ENCODE measurements around the gene SEH1L.
"Not testable (repeated sequence)": the region's sequence is repeated elsewhere in the genome, so short reads cannot be mapped to it uniquely, and the experiment has no call there.

SEH1L gene

GRCh38 chr18:12980065-12980464 lies 32.3 kb downstream of the SEH1L start:
- H3K36me3 ChIP-seq (ENCODE audit: control insufficient read depth in 1 of 2, insufficient read depth in 2 of 2, low read length in 2 of 2) = peaks cover 26 to 27% of the 10 kb centered on the region in 2 donors
- not testable (repeated sequence) for H3K4me3 ChIP-seq (ENCODE audit: low read depth in 1 of 2, low read length in 2 of 2); H3K27ac ChIP-seq (ENCODE audit: low read length); H3K4me1 ChIP-seq (ENCODE audit: control insufficient read depth in 1 of 2, insufficient read depth in 2 of 2, low read length in 2 of 2); H3K27me3 ChIP-seq (ENCODE audit: low read depth, low read length); H3K9me3 ChIP-seq (ENCODE audit: control insufficient read depth in 1 of 2, low read length in 2 of 2)

GRCh38 chr18:12989397-12990122 lies 41.7 kb downstream of the SEH1L start:
- H3K9me3 ChIP-seq (ENCODE audit: control insufficient read depth in 1 of 2, low read length in 2 of 2) = no peaks in the 10 kb centered on the region
- H3K4me3 ChIP-seq (ENCODE audit: low read depth in 1 of 2, low read length in 2 of 2) = no peak overlapping the region
- H3K27me3 ChIP-seq (ENCODE audit: low read depth, low read length) = no peaks in the 10 kb centered on the region
- H3K4me1 ChIP-seq (ENCODE audit: control insufficient read depth in 1 of 2, insufficient read depth in 2 of 2, low read length in 2 of 2) = peaks cover 4 to 16% of the 10 kb centered on the region in 2 donors
- peaks cover 5 to 9% of the 10 kb centered on the region in 2 donors for H3K36me3 ChIP-seq (ENCODE audit: control insufficient read depth in 1 of 2, insufficient read depth in 2 of 2, low read length in 2 of 2)
- H3K27ac ChIP-seq (ENCODE audit: low read length) = no peak overlapping the region

- Histone ChIP-seq H3K4me3 (ENCODE audit: low read depth in 1 of 2, low read length in 2 of 2) (peak overlapping the region; percentile 83 to 87), H3K9me3 (ENCODE audit: control insufficient read depth in 1 of 2, low read length in 2 of 2) (no peaks in the 10 kb centered on the region), H3K27ac (ENCODE audit: low read length) (no peak overlapping the region), H3K4me1 (ENCODE audit: control insufficient read depth in 1 of 2, insufficient read depth in 2 of 2, low read length in 2 of 2) (peaks cover 4 to 16% of the 10 kb centered on the region in 2 donors), H3K36me3 (ENCODE audit: control insufficient read depth in 1 of 2, insufficient read depth in 2 of 2, low read length in 2 of 2) (peaks cover 3 to 9% of the 10 kb centered on the region in 2 donors), H3K27me3 (ENCODE audit: low read depth, low read length) (no peaks in the 10 kb centered on the region)
These were observed 42.3 kb downstream of the SEH1L start for GRCh38 chr18:12990123-12990475.

GRCh38 chr18:12990641-12990966 lies 42.8 kb downstream of the SEH1L start:
- Histone ChIP-seq H3K27ac (ENCODE audit: low read length) (peak overlapping the region; percentile 62), H3K9me3 (ENCODE audit: control insufficient read depth in 1 of 2, low read length in 2 of 2) (no peaks in the 10 kb centered on the region), H3K4me1 (ENCODE audit: control insufficient read depth in 1 of 2, insufficient read depth in 2 of 2, low read length in 2 of 2) (peaks cover 4 to 16% of the 10 kb centered on the region in 2 donors), H3K27me3 (ENCODE audit: low read depth, low read length) (no peaks in the 10 kb centered on the region), H3K4me3 (ENCODE audit: low read depth in 1 of 2, low read length in 2 of 2) (peak overlapping the region; percentile 83 to 87), H3K36me3 (ENCODE audit: control insufficient read depth in 1 of 2, insufficient read depth in 2 of 2, low read length in 2 of 2) (peaks cover 0 to 9% of the 10 kb centered on the region in 2 donors)

- no peaks in the 10 kb centered on the region for H3K27me3 ChIP-seq (ENCODE audit: low read depth, low read length)
- no peaks in the 10 kb centered on the region for H3K9me3 ChIP-seq (ENCODE audit: control insufficient read depth in 1 of 2, low read length in 2 of 2)
- H3K27ac ChIP-seq (ENCODE audit: low read length) = peak within 1 kb of the TSS; percentile 83
- peaks cover 0 to 9% of the 10 kb centered on the region in 2 donors for H3K36me3 ChIP-seq (ENCODE audit: control insufficient read depth in 1 of 2, insufficient read depth in 2 of 2, low read length in 2 of 2)
- H3K4me3 ChIP-seq (ENCODE audit: low read depth in 1 of 2, low read length in 2 of 2) = peak within 1 kb of the TSS; percentile 83 to 87
- peaks cover 4 to 16% of the 10 kb centered on the region in 2 donors for H3K4me1 ChIP-seq (ENCODE audit: control insufficient read depth in 1 of 2, insufficient read depth in 2 of 2, low read length in 2 of 2)
These were observed 43.4 kb downstream of the SEH1L start, which contains the start of gene CEP192 for GRCh38 chr18:12990967-12991820. CEP192 (plus strand) TSS chr18:12991362; CDS start chr18:12999425, 8,063 bp downstream.

GRCh38 chr18:12991821-12992179 lies 44.0 kb downstream of the SEH1L start:
- Histone ChIP-seq H3K27ac (ENCODE audit: low read length) (peak overlapping the region; percentile 83), H3K27me3 (ENCODE audit: low read depth, low read length) (no peaks in the 10 kb centered on the region), H3K9me3 (ENCODE audit: control insufficient read depth in 1 of 2, low read length in 2 of 2) (no peaks in the 10 kb centered on the region), H3K4me1 (ENCODE audit: control insufficient read depth in 1 of 2, insufficient read depth in 2 of 2, low read length in 2 of 2) (peaks cover 4 to 16% of the 10 kb centered on the region in 2 donors), H3K36me3 (ENCODE audit: control insufficient read depth in 1 of 2, insufficient read depth in 2 of 2, low read length in 2 of 2) (peaks cover 0 to 9% of the 10 kb centered on the region in 2 donors), H3K4me3 (ENCODE audit: low read depth in 1 of 2, low read length in 2 of 2) (peak overlapping the region; percentile 83 to 87)

- Histone ChIP-seq H3K4me3 (ENCODE audit: low read depth in 1 of 2, low read length in 2 of 2) (no peak overlapping the region), H3K9me3 (ENCODE audit: control insufficient read depth in 1 of 2, low read length in 2 of 2) (no peaks in the 10 kb centered on the region), H3K4me1 (ENCODE audit: control insufficient read depth in 1 of 2, insufficient read depth in 2 of 2, low read length in 2 of 2) (peaks cover 4 to 16% of the 10 kb centered on the region in 2 donors)
These were observed 45.6 kb downstream of the SEH1L start for GRCh38 chr18:12993439-12993838.

GRCh38 chr18:12995424-12995823 lies 47.6 kb downstream of the SEH1L start:
- no peaks in the 10 kb centered on the region for H3K27me3 ChIP-seq (ENCODE audit: low read depth, low read length)
- no peak overlapping the region for H3K4me3 ChIP-seq (ENCODE audit: low read depth in 1 of 2, low read length in 2 of 2)
- no peak overlapping the region for H3K27ac ChIP-seq (ENCODE audit: low read length)
- H3K9me3 ChIP-seq (ENCODE audit: control insufficient read depth in 1 of 2, low read length in 2 of 2) = no peaks in the 10 kb centered on the region
- H3K36me3 ChIP-seq (ENCODE audit: control insufficient read depth in 1 of 2, insufficient read depth in 2 of 2, low read length in 2 of 2) = peaks cover 3 to 9% of the 10 kb centered on the region in 2 donors
- peaks cover 2 to 16% of the 10 kb centered on the region in 2 donors for H3K4me1 ChIP-seq (ENCODE audit: control insufficient read depth in 1 of 2, insufficient read depth in 2 of 2, low read length in 2 of 2)

More at GRCh38 chr18:12993439-12993838, 45.6 kb downstream of the SEH1L start:
- Histone ChIP-seq H3K27ac (ENCODE audit: low read length) (no peak overlapping the region), H3K36me3 (ENCODE audit: control insufficient read depth in 1 of 2, insufficient read depth in 2 of 2, low read length in 2 of 2) (peaks cover 0 to 9% of the 10 kb centered on the region in 2 donors), H3K27me3 (ENCODE audit: low read depth, low read length) (no peaks in the 10 kb centered on the region)

GRCh38 chr18:12995952-12996477 lies 48.2 kb downstream of the SEH1L start:
- no peak overlapping the region for H3K27ac ChIP-seq (ENCODE audit: low read length)
- H3K27me3 ChIP-seq (ENCODE audit: low read depth, low read length) = no peaks in the 10 kb centered on the region
- peaks cover 3 to 6% of the 10 kb centered on the region in 2 donors for H3K36me3 ChIP-seq (ENCODE audit: control insufficient read depth in 1 of 2, insufficient read depth in 2 of 2, low read length in 2 of 2)
- no peak overlapping the region for H3K4me3 ChIP-seq (ENCODE audit: low read depth in 1 of 2, low read length in 2 of 2)
- H3K4me1 ChIP-seq (ENCODE audit: control insufficient read depth in 1 of 2, insufficient read depth in 2 of 2, low read length in 2 of 2) = peaks cover 0 to 16% of the 10 kb centered on the region in 2 donors
- no peaks in the 10 kb centered on the region for H3K9me3 ChIP-seq (ENCODE audit: control insufficient read depth in 1 of 2, low read length in 2 of 2)

GRCh38 chr18:12996661-12997292 lies 49.0 kb downstream of the SEH1L start:
- Histone ChIP-seq H3K27me3 (ENCODE audit: low read depth, low read length) (no peaks in the 10 kb centered on the region), H3K4me3 (ENCODE audit: low read depth in 1 of 2, low read length in 2 of 2) (no peak overlapping the region), H3K9me3 (ENCODE audit: control insufficient read depth in 1 of 2, low read length in 2 of 2) (no peaks in the 10 kb centered on the region), H3K27ac (ENCODE audit: low read length) (no peak overlapping the region), H3K4me1 (ENCODE audit: control insufficient read depth in 1 of 2, insufficient read depth in 2 of 2, low read length in 2 of 2) (peaks cover 0 to 16% of the 10 kb centered on the region in 2 donors), H3K36me3 (ENCODE audit: control insufficient read depth in 1 of 2, insufficient read depth in 2 of 2, low read length in 2 of 2) (peaks cover under 1 to 3% of the 10 kb centered on the region in 2 donors)

GRCh38 chr18:12997330-12997729 lies 49.5 kb downstream of the SEH1L start:
- H3K27ac ChIP-seq (ENCODE audit: low read length); H3K9me3 ChIP-seq (ENCODE audit: control insufficient read depth in 1 of 2, low read length in 2 of 2); H3K4me3 ChIP-seq (ENCODE audit: low read depth in 1 of 2, low read length in 2 of 2); H3K36me3 ChIP-seq (ENCODE audit: control insufficient read depth in 1 of 2, insufficient read depth in 2 of 2, low read length in 2 of 2); H3K27me3 ChIP-seq (ENCODE audit: low read depth, low read length): not testable (repeated sequence)
- peaks cover 0 to 10% of the 10 kb centered on the region in 2 donors for H3K4me1 ChIP-seq (ENCODE audit: control insufficient read depth in 1 of 2, insufficient read depth in 2 of 2, low read length in 2 of 2)
